Heart left ventricle (tissue), 13 donors: ENCODE data around the gene NRP1.

Experiments
- CTCF ChIP-seq, 12 donors: fragments of 200-600 bp; sonication (generic) in 4 of 12; IDR thresholded peaks; one replicate each; pipeline versions ENCODE4 v1.5.0 to v1.8.0; 2018 to 2022; ENCODE audit warnings: antibody characterized with exemption in 12 of 12, mild to moderate bottlenecking in 5 of 12
- POLR2A ChIP-seq, 2 donors: fragments of 450-650 bp; IDR thresholded peaks; one replicate each; pipeline ENCODE4 v1.6.1; 2017; ENCODE audit warnings: antibody characterized with exemption in 2 of 2, mild to moderate bottlenecking in 2 of 2, moderate library complexity in 2 of 2
- donor health status: ischemic (EF 13 %, LVEDD 7.1; RV severe dilation, severe dysfunction).
- donor health status: DM: no; HTN: yes; CAD: no.
- donor health status: DM: no; HTN: no; CAD: no.
- donor health status: ischemic (EF 25% LVEDD 6.9; RV normal size, moderate dysfunction).
- donor health status: ischemic (EF 25% LVEDD 5.7; RV mildly dilated, moderate dysfunction).
- donor health status: ischemic (EF 35%, LVEDD 5.7; RV mildly dilated, moderate dysfunction).
- donor health status: nonischemic (EF 11% LVEDD 7.7; RV severe dilation, severe dysfunction).
- donor health status: DM: yes; HTN: yes; CAD: no.
- donor health status: PGD.
- donor health status: ischemic (EF 29% LVEDD 5.4; RV normal size, mild dysfunction).
- donor health status: nonischemic (EF 23%, LVEDD 6.1; RV moderate dilation, normal function).

- TF ChIP-seq CTCF (IDR thresholded peaks at IDR 0.05) = no peak
- TF ChIP-seq POLR2A (IDR thresholded peaks at IDR 0.05) = no peak
Observed at GRCh38 chr10:33174674-33175434, 159.6 kb downstream of the NRP1 start.
